B cell (primary cell): ENCODE results near the gene C19orf33.

Experiments
- CTCF ChIP-seq: fragments of 200-600 bp; IDR thresholded peaks from one replicate; pipeline ENCODE4 v1.8.0; 2022; ENCODE audit warnings: antibody characterized with exemption, mild to moderate bottlenecking
- EZH2 ChIP-seq: IDR thresholded peaks from 2 replicates; pipeline ENCODE4 v1.6.1; 2012; ENCODE audit warnings: borderline replicate concordance, low read depth, mild to moderate bottlenecking, moderate library complexity, low read length; ENCODE audit not compliant: insufficient read depth, poor library complexity, severe bottlenecking

GRCh38 chr19:38324431-38324830 is 20.4 kb downstream of the C19orf33 start:
- TF ChIP-seq CTCF, result no peak
- no peak for TF ChIP-seq EZH2
